ENCODE data around the gene SEC61B. TPM values are rescaled to one million over a fixed set of nuclear protein-coding genes. Genes with fewer than 3 reads are reported as not detected.

The SEC61B gene
- total RNA-seq = 241 and 242 TPM in 2 replicates
- polyA plus RNA-seq = 528 and 594 TPM in 2 replicates
- 403 and 404 TPM in 2 replicates for polyA plus RNA-seq (2011; cell fraction: cytosol; rRNA removed)
- 121 and 124 TPM in 2 replicates for polyA plus RNA-seq (2011; cell fraction: nucleus; rRNA removed)
- polyA plus RNA-seq (2012) = 464 and 482 TPM in 2 replicates
- polyA minus RNA-seq = 98.5 and 98.6 TPM in 2 replicates
- 29.8 TPM for polyA minus RNA-seq (2011; cell fraction: cytosol; rRNA and poly(A)+ RNA removed)
- polyA minus RNA-seq (2011; cell fraction: nucleus; rRNA and poly(A)+ RNA removed) = 48.2 and 54.3 TPM in 2 replicates
- Bru-seq, nascent RNA = percentile 97 among the genes with signal in this experiment
- percentile 95 among the genes with signal in this experiment for BruChase-seq, experiment 1, labeled RNA remaining after a 6-hour chase
- BruChase-seq, experiment 2, labeled RNA remaining after a 2-hour chase = percentile 88 among the genes with signal in this experiment
- long read RNA-seq, transcript SEC61B-201 (4 exons, 545 nt) = major isoform, 764 of 832 reads
- long read RNA-seq, partial matches to known transcripts = 53 of 832 reads
- long read RNA-seq, other reads (novel, unspliced or antisense) = 15 of 832 reads

GRCh38 chr9:99221621-99222415, at the start of gene SEC61B, which contains the start of gene ALG2:
TSS of gene SEC61B (plus strand) at chr9:99222282. CDS start at chr9:99222364, 82 bp downstream.
TSS of gene ALG2 (minus strand) at chr9:99221942. CDS start at chr9:99221894, 48 bp downstream.
- Histone ChIP-seq H2AFZ (ENCODE audit: low read depth, low read length) (peak within 1 kb of the TSS; percentile 44), H4K20me1 (replicated peaks; ENCODE audit: control insufficient read depth, extremely low read depth, insufficient read depth, low read length) (peaks cover 10% of the 10 kb centered on the region), H3K9me1 (replicated peaks; ENCODE audit: control insufficient read depth, extremely low read depth, insufficient read depth, low read length) (no peaks in the 10 kb centered on the region), H3K4me2 (ENCODE audit: insufficient read depth, low read length) (peak within 1 kb of the TSS; percentile 98), H3K27me3 (ENCODE audit: control insufficient read depth in 2 of 2, insufficient read depth in 2 of 2, low read length in 2 of 2) (no peaks in the 10 kb centered on the region), H3K9ac (replicated peaks; ENCODE audit: extremely low read depth, insufficient read depth, low read length) (peak within 1 kb of the TSS; percentile 99), H3K4me3 (replicated peaks in 1 of 3; ENCODE audit: insufficient read depth in 1 of 3, low read depth in 1 of 3, low read length in 3 of 3) (peak within 1 kb of the TSS; percentile 55 to 98 (median 91)), H3K4me1 (ENCODE audit: control insufficient read depth, extremely low read depth, insufficient read depth, low read length) (peaks cover 28% of the 10 kb centered on the region), H3K27ac (ENCODE audit: insufficient read depth, low read depth, low read length) (peak within 1 kb of the TSS; percentile 99), H3K79me2 (ENCODE audit: control insufficient read depth, insufficient read depth, low read length) (peaks cover 92% of the 10 kb centered on the region), H3K36me3 (ENCODE audit: control insufficient read depth in 2 of 2, extremely low read depth in 1 of 2, insufficient read depth in 2 of 2, low read length in 2 of 2) (peaks cover 7 to 14% of the 10 kb centered on the region in 2 experiments), H3K9me3 (replicated peaks; ENCODE audit: control insufficient read depth, insufficient read depth, low read length) (no peaks in the 10 kb centered on the region)
- CTCF ChIA-PET = interaction anchor here (0.9 to 4.7 kb wide), 7 partner anchors 11 to 789 kb away, joined by 3 to 43 read pairs (median 7); no protein-coding TSS in a partner anchor
- dilution Hi-C loops (cut with MboI; ENCODE audit: extremely low pct_ligation_motif_present, low sequenced_read_pairs) (no loop called here), intact Hi-C loops (cut with micrococcal nuclease) (loop anchor here (1.0 kb wide), 4 partner anchors 38 to 877 kb away; partner anchors contain the start of gene INVS)
- BruUV-seq (replicated peaks) = no TSS peak
- FAIRE-seq (peak; percentile 95), DNase-seq (ENCODE audit: low read depth, low spot score) (peak; percentile 97)
- POLR2A ChIA-PET = interaction anchor here (0.6 to 1.9 kb wide), 7 partner anchors 10 to 603 kb away, joined by 3 to 13 read pairs (median 5); no protein-coding TSS in a partner anchor
- TF ChIP-seq CTCF (IDR thresholded peaks at IDR 0.05; ENCODE audit: extremely low read depth in 1 of 2, insufficient read depth in 1 of 2, low read depth in 1 of 2, low read length in 2 of 2) = no peak
- peak; percentile 96 for TF ChIP-seq POLR2AphosphoS5 (IDR thresholded peaks at IDR 0.05; ENCODE audit: insufficient read depth, low read depth, low read length)
- TF ChIP-seq GATA2 (IDR thresholded peaks at IDR 0.05; ENCODE audit: insufficient read depth, insufficient read length, low read depth, low read length) = no peak
- no peak for TF ChIP-seq JUN (IDR thresholded peaks at IDR 0.05; ENCODE audit: borderline replicate concordance, insufficient read depth, insufficient read length, low read depth)
- TF ChIP-seq MYC (IDR thresholded peaks at IDR 0.05; ENCODE audit: low read depth, low read length) = peak; percentile 26
- TF ChIP-seq EZH2 (IDR thresholded peaks at IDR 0.05; ENCODE audit: borderline replicate concordance, low read depth, low read length, severe bottlenecking) = no peak
- peak; percentile 93 for TF ChIP-seq POLR2A (IDR thresholded peaks at IDR 0.05; ENCODE audit: low read depth, low read length)
- no peak for TF ChIP-seq FOS (IDR thresholded peaks at IDR 0.05; ENCODE audit: borderline replicate concordance, insufficient read depth, low read length)
- TF ChIP-seq MAX (IDR thresholded peaks at IDR 0.05; ENCODE audit: insufficient read depth, insufficient read length) = peak; percentile 34

All from endothelial cell of umbilical vein (primary cell).